ENCODE data around the gene NDUFS3.

Gene NDUFS3

GRCh38 chr11:47620836-47621378, 42.0 kb downstream of the NDUFS3 start:
- Mint-ChIP-seq H3K4me3 (no peak overlapping the region), H3K36me3 (peaks cover 44% of the 10 kb centered on the region), H3K27ac (no peak overlapping the region), H3K9me3 (no peaks in the 10 kb centered on the region), H3K4me1 (no peaks in the 10 kb centered on the region), H3K27me3 (no peaks in the 10 kb centered on the region)
- no peak for ATAC-seq

GRCh38 chr11:47626234-47626633, 47.4 kb downstream of the NDUFS3 start:
- H3K27me3 Mint-ChIP-seq, result no peaks in the 10 kb centered on the region
- no peak for ATAC-seq
- no peaks in the 10 kb centered on the region for H3K9me3 Mint-ChIP-seq
- no peak overlapping the region for H3K4me3 Mint-ChIP-seq
- peaks cover 66% of the 10 kb centered on the region for H3K36me3 Mint-ChIP-seq
- H3K4me1 Mint-ChIP-seq, result no peaks in the 10 kb centered on the region
- H3K27ac Mint-ChIP-seq, result no peak overlapping the region

GRCh38 chr11:47628026-47628425, 49.2 kb downstream of the NDUFS3 start:
- Mint-ChIP-seq H3K27me3 (no peaks in the 10 kb centered on the region), H3K4me3 (no peak overlapping the region), H3K36me3 (peaks cover 58% of the 10 kb centered on the region), H3K9me3 (no peaks in the 10 kb centered on the region), H3K27ac (no peak overlapping the region), H3K4me1 (no peaks in the 10 kb centered on the region)
- no peak for ATAC-seq

GRCh38 chr11:47631473-47631872, 52.6 kb downstream of the NDUFS3 start:
- H3K4me3 Mint-ChIP-seq, result no peak overlapping the region
- H3K36me3 Mint-ChIP-seq, result peaks cover 64% of the 10 kb centered on the region
- no peaks in the 10 kb centered on the region for H3K4me1 Mint-ChIP-seq
- no peak for ATAC-seq
- no peaks in the 10 kb centered on the region for H3K9me3 Mint-ChIP-seq
- no peaks in the 10 kb centered on the region for H3K27me3 Mint-ChIP-seq
- no peak overlapping the region for H3K27ac Mint-ChIP-seq
